Measurements from ENCODE around the gene BPIFB1.

The BPIFB1 gene

GRCh38 chr20:33275871-33276270 is 7.1 kb upstream of the BPIFB1 start:
- H4K20me1 ChIP-seq (ENCODE audit: insufficient read depth, low read length) = no peaks in the 10 kb centered on the region
- H3K27me3 ChIP-seq (ENCODE audit: low read depth, low read length) = peaks cover 28% of the 10 kb centered on the region

DNA sequence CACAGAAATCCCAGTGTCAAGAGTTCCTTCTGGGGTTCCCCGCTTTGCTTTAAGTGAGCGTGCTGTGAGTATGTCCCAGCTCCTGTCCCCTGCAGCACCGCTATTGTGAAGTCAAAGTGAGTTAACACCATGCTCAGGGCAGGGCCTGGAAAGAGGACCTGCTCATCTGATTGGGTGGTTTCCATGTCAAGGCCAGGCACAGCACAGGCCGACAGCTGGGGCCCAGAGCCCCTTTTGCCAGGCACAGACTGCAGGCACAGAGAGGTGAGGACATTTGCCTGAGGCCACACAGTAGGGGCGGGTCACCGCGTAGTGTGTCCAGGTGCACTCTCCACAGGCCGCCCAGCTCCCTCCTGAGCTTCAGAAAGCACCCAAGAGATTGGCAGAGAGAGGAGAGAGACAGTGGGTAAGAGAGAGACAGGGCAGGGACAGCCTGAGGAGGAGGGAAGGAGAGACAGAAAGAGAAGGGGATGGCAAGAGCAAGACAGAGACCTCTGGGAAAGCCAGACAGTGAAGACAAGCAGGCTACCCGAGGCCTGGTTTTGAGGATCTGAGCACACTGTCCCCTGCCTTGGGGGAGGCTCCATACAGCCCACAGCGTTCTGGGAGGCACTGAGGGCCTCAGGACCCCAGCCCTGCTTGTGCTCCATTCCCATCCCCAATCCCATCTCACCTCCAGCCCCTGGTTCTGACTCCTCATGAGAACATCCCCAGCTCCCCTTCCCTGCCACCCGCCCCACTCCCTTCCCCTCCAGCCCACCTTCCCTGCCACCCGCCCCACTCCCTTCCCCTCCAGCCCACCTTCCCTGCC is 6.5 kb upstream of the BPIFB1 start:
- Histone ChIP-seq H3K9ac (ENCODE audit: low read length) (no peak overlapping the region), H3K27ac (ENCODE audit: low read length) (no peak overlapping the region), H3K4me3 (ENCODE audit: low read length) (no peak overlapping the region), H2AFZ (ENCODE audit: low read depth, low read length) (no peak overlapping the region), H3K4me1 (ENCODE audit: low read length) (no peaks in the 10 kb centered on the region), H3K4me2 (ENCODE audit: low read length) (no peak overlapping the region), H3K79me2 (ENCODE audit: low read length) (no peaks in the 10 kb centered on the region), H3K27me3 (ENCODE audit: low read depth, low read length) (peaks cover 26% of the 10 kb centered on the region), H3K9me3 (ENCODE audit: insufficient read depth, low read length) (no peaks in the 10 kb centered on the region), H3K36me3 (replicated peaks; ENCODE audit: low read depth, low read length) (no peaks in the 10 kb centered on the region), H4K20me1 (ENCODE audit: insufficient read depth, low read length) (no peaks in the 10 kb centered on the region)
- TF ChIP-seq CTCF (IDR thresholded peaks at IDR 0.05; ENCODE audit: low read depth, low read length) (no peak), EZH2phosphoT487 (IDR thresholded peaks at IDR 0.05; ENCODE audit: low read depth) (no peak)

More at GRCh38 chr20:33275871-33276270, 7.1 kb upstream of the BPIFB1 start:
- no peak overlapping the region for H3K9ac ChIP-seq (ENCODE audit: low read length)
- no peaks in the 10 kb centered on the region for H3K4me1 ChIP-seq (ENCODE audit: low read length)
- H3K27ac ChIP-seq (ENCODE audit: low read length) = no peak overlapping the region
- no peak overlapping the region for H3K4me2 ChIP-seq (ENCODE audit: low read length)
- no peaks in the 10 kb centered on the region for H3K79me2 ChIP-seq (ENCODE audit: low read length)
- no peaks in the 10 kb centered on the region for H3K9me3 ChIP-seq (ENCODE audit: insufficient read depth, low read length)
- no peaks in the 10 kb centered on the region for H3K36me3 ChIP-seq (replicated peaks; ENCODE audit: low read depth, low read length)
- TF ChIP-seq CTCF (IDR thresholded peaks at IDR 0.05; ENCODE audit: low read depth, low read length) = no peak
- TF ChIP-seq EZH2phosphoT487 (IDR thresholded peaks at IDR 0.05; ENCODE audit: low read depth) = no peak
- no peak overlapping the region for H3K4me3 ChIP-seq (ENCODE audit: low read length)
- H2AFZ ChIP-seq (ENCODE audit: low read depth, low read length) = no peak overlapping the region

DNA sequence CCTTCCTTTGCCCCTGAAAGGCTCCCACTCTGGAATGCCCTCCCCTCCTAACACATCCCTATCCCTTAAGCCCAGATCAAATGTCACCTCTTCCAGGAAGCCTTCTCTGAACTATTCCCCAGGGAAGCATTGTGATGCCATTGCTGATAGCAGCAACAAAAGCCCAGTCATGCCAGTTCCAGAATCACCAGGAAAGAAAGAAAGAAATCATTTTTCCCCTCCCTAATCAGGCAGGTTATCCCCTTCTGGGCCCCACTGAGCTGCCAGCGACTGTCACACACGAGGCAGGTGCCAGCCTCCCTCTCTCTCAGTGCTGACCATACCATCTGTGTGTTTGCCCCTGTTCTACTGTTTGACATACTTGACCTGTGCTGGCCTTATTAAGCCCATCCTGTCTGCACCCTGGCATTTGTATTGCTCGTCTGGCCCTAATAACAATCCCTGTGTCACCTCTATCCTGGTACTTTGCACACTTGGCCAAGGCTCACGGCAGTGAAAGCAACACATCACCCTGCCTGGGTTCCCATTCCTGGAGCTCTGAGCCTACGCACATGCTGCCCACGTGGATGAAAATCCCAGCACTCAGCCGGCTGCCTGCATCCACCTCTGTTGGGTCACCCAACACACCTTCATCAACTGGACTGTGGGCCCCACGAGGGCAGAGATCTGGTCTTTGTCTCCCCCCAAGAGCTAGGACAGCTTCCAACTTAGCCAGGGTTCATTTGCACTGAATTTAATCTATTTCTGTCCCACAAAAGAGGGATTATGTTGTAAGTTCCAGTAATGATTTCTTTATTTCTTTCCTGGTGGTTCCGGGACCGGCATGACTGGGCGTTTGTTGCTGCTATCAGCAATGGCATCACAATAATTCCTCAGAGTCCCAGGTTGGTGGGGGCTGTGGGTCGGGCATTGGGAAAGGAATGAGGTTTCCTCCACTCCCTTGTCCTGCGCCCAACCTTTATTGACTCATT is 5.3 kb upstream of the BPIFB1 start:
- H3K27me3 ChIP-seq (ENCODE audit: low read depth, low read length) = peaks cover 26% of the 10 kb centered on the region

More for the DNA sequence above, 5.3 kb upstream of the BPIFB1 start:
- Histone ChIP-seq H3K36me3 (replicated peaks; ENCODE audit: low read depth, low read length) (no peaks in the 10 kb centered on the region), H4K20me1 (ENCODE audit: insufficient read depth, low read length) (no peaks in the 10 kb centered on the region), H3K27ac (ENCODE audit: low read length) (no peak overlapping the region), H3K4me3 (ENCODE audit: low read length) (no peak overlapping the region), H3K9me3 (ENCODE audit: insufficient read depth, low read length) (no peaks in the 10 kb centered on the region), H3K4me1 (ENCODE audit: low read length) (no peaks in the 10 kb centered on the region), H3K4me2 (ENCODE audit: low read length) (no peak overlapping the region), H3K79me2 (ENCODE audit: low read length) (no peaks in the 10 kb centered on the region), H2AFZ (ENCODE audit: low read depth, low read length) (no peak overlapping the region), H3K9ac (ENCODE audit: low read length) (no peak overlapping the region)
- TF ChIP-seq EZH2phosphoT487 (IDR thresholded peaks at IDR 0.05; ENCODE audit: low read depth) (no peak), CTCF (IDR thresholded peaks at IDR 0.05; ENCODE audit: low read depth, low read length) (no peak)

Data from OCI-LY3 (cell line).